ENCODE results near the gene TBC1D25.

DNA sequence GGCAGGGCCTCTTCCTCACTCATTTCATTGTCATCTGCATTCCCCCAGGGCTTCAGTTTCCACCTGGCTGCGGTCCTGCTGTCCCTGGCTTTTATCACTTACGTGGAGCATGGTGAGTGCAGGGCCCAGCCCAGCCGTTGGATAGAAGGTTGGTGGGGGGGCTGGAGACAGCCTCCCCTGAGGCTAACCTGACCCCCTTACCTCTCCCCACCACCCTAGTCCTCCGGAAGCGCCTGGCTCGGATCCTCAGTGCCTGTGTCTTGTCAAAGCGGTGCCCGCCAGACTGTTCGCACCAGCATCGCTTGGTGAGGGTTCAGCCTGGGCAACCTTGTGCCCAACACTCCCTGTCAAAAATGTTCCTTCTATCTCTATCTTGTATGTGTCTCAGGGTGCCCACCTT lies 23.7 kb upstream of the TBC1D25 start:
- no peak for TF ChIP-seq EZH2 (IDR thresholded peaks at IDR 0.05; ENCODE audit: borderline replicate concordance, low read length)
- TF ChIP-seq, protein P1, sequence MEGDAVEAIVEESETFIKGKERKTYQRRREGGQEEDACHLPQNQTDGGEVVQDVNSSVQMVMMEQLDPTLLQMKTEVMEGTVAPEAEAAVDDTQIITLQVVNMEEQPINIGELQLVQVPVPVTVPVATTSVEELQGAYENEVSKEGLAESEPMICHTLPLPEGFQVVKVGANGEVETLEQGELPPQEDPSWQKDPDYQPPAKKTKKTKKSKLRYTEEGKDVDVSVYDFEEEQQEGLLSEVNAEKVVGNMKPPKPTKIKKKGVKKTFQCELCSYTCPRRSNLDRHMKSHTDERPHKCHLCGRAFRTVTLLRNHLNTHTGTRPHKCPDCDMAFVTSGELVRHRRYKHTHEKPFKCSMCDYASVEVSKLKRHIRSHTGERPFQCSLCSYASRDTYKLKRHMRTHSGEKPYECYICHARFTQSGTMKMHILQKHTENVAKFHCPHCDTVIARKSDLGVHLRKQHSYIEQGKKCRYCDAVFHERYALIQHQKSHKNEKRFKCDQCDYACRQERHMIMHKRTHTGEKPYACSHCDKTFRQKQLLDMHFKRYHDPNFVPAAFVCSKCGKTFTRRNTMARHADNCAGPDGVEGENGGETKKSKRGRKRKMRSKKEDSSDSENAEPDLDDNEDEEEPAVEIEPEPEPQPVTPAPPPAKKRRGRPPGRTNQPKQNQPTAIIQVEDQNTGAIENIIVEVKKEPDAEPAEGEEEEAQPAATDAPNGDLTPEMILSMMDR (IDR thresholded peaks at IDR 0.05; ENCODE audit: low read length) = no peak
